IMR-90 (cell line): ENCODE data around the gene USP36. TPM values are rescaled to one million over a fixed set of nuclear protein-coding genes. Genes with fewer than 3 reads are reported as not detected.

ENCODE experiments used
- ATAC-seq: fragments of 200-7000 bp; cut with Tn5 transposase; 2 replicates; pipeline ENCODE4 v1.9.1; 2020; ENCODE audit warnings: low read depth, mild to moderate bottlenecking, moderate library complexity
- BruUV-seq: library from RNA; stranded (reverse); fragments of 400-500 nt; replicated peaks from 2 replicates; lab custom pipeline; 2021; lab: Mats Ljungman, UMichigan
- CTCF ChIA-PET: fragments of 300-600 bp; formaldehyde crosslinking; extraction: SDS; loops from one replicate; lab custom pipeline; 2021; ENCODE audit warnings: antibody characterized with exemption; lab: Yijun Ruan, JAX
- POLR2A ChIA-PET: fragments of 300-600 bp; sonication (Branson Sonifier 250); formaldehyde crosslinking; loops from one replicate; lab custom pipeline; 2022; ENCODE audit warnings: antibody characterized with exemption; ENCODE audit not compliant: unreplicated experiment; lab: Charles Lee
- DNase-seq: peaks from one replicate; pipeline ENCODE4 v3.0.0; 2013
- H2AFZ ChIP-seq: replicated peaks from 2 replicates; pipeline ENCODE3; 2013; ENCODE audit warnings: low read length, mild to moderate bottlenecking; ENCODE audit not compliant: poor library complexity
- H2AK5ac ChIP-seq: 2 replicates; pipeline ENCODE4 v1.6.1; 2013; ENCODE audit warnings: low read depth, low read length, inconsistent platforms
- H2AK9ac ChIP-seq: replicated peaks from 2 replicates; pipeline ENCODE3; 2013; ENCODE audit warnings: mild to moderate bottlenecking, low read depth, low read length, moderate library complexity; ENCODE audit not compliant: poor library complexity
- H2BK120ac ChIP-seq: 2 replicates; pipeline ENCODE4 v1.6.1; 2013; ENCODE audit warnings: low read depth, low read length, inconsistent platforms
- H2BK15ac ChIP-seq: 3 replicates; pipeline ENCODE4 v1.6.1; 2013; ENCODE audit warnings: low read depth, low read length, inconsistent platforms
- H2BK20ac ChIP-seq: 2 replicates; pipeline ENCODE4 v1.6.1; 2013; ENCODE audit warnings: low read depth, mild to moderate bottlenecking, inconsistent platforms, low read length, moderate library complexity
- H2BK5ac ChIP-seq: 2 replicates; pipeline ENCODE4 v1.6.1; 2013; ENCODE audit warnings: mild to moderate bottlenecking, low read depth, low read length, inconsistent platforms; ENCODE audit not compliant: poor library complexity, severe bottlenecking
- H3K14ac ChIP-seq: replicated peaks from 2 replicates; pipeline ENCODE4 v1.6.1; 2013; ENCODE audit warnings: low read depth, low read length, inconsistent platforms
- H3K18ac ChIP-seq: 2 replicates; pipeline ENCODE4 v1.6.1; 2013; ENCODE audit warnings: low read depth, low read length, control low read depth
- H3K23ac ChIP-seq: 2 replicates; pipeline ENCODE4 v1.6.1; 2013; ENCODE audit warnings: low read depth, low read length, inconsistent platforms
- H3K27ac ChIP-seq: 2 replicates; pipeline ENCODE4 v1.5.1; 2013; ENCODE audit warnings: mild to moderate bottlenecking, control low read depth, low read length; ENCODE audit not compliant: insufficient read depth
- H3K27me3 ChIP-seq: 2 replicates; pipeline ENCODE4 v1.6.1; 2013; ENCODE audit warnings: low read length; ENCODE audit not compliant: control insufficient read depth, insufficient read depth
- H3K36me3 ChIP-seq: 2 replicates; pipeline ENCODE4 v1.6.1; 2013; ENCODE audit warnings: low read length, mixed read lengths; ENCODE audit not compliant: control insufficient read depth, insufficient read depth
- H3K4ac ChIP-seq: 2 replicates; pipeline ENCODE4 v1.6.1; 2013; ENCODE audit warnings: low read depth, low read length, inconsistent platforms
- H3K4me1 ChIP-seq: 2 replicates; pipeline ENCODE4 v1.6.1; 2013; ENCODE audit warnings: low read length, mixed read lengths; ENCODE audit not compliant: control insufficient read depth, insufficient read depth
- H3K4me2 ChIP-seq: 2 replicates; pipeline ENCODE4 v1.6.1; 2013; ENCODE audit warnings: low read depth, mild to moderate bottlenecking, control low read depth, low read length, moderate library complexity
- H3K4me3 ChIP-seq: 2 replicates; pipeline ENCODE4 v1.5.1; 2013; ENCODE audit warnings: low read depth, mild to moderate bottlenecking, control low read depth, low read length, moderate library complexity; ENCODE audit not compliant: insufficient read depth
- H3K56ac ChIP-seq: 2 replicates; pipeline ENCODE4 v1.6.1; 2013; ENCODE audit warnings: low read length, inconsistent platforms; ENCODE audit not compliant: insufficient read depth; ENCODE audit errors: extremely low read depth
- H3K79me1 ChIP-seq, 2 experiments: 2 replicates each; pipeline ENCODE4 v1.6.1; 2013; ENCODE audit warnings: low read length in 2 of 2, inconsistent platforms in 1 of 2, low read depth in 1 of 2
- H3K9ac ChIP-seq: 2 replicates; pipeline ENCODE4 v1.6.1; 2013; ENCODE audit warnings: low read depth, low read length, control low read depth
- H3K9me1 ChIP-seq: 2 replicates; pipeline ENCODE4 v1.6.1; 2013; ENCODE audit warnings: low read length, inconsistent platforms; ENCODE audit not compliant: insufficient read depth
- H3K9me3 ChIP-seq: 2 replicates; pipeline ENCODE4 v1.6.1; 2013; ENCODE audit warnings: low read length; ENCODE audit not compliant: control insufficient read depth, insufficient read depth
- H4K20me1 ChIP-seq: 2 replicates; pipeline ENCODE4 v1.6.1; 2013; ENCODE audit warnings: low read length, inconsistent platforms; ENCODE audit not compliant: insufficient read depth
- H4K5ac ChIP-seq: 2 replicates; pipeline ENCODE4 v1.6.1; 2013; ENCODE audit warnings: mild to moderate bottlenecking, low read depth, low read length, control low read depth
- H4K8ac ChIP-seq, 2 experiments: 2 replicates each; pipeline ENCODE4 v1.6.1; 2013; ENCODE audit warnings: low read depth in 2 of 2, low read length in 2 of 2, control low read depth in 1 of 2, inconsistent platforms in 1 of 2
- H4K91ac ChIP-seq: 2 replicates; pipeline ENCODE4 v1.6.1; 2013; ENCODE audit warnings: low read depth, low read length, inconsistent platforms; ENCODE audit not compliant: insufficient read depth
- BHLHE40 ChIP-seq: fragments of 150-350 bp; IDR thresholded peaks from 2 replicates; pipeline ENCODE4 v1.6.1; 2016; ENCODE audit warnings: mild to moderate bottlenecking, low read depth, low read length
- CEBPB ChIP-seq: IDR thresholded peaks from 2 replicates; pipeline ENCODE4 v1.6.1; 2012; ENCODE audit warnings: low read depth, low read length, improper control_type of control experiment
- CHD1 ChIP-seq: IDR thresholded peaks from 2 replicates; pipeline ENCODE4 v1.6.1; 2012; ENCODE audit warnings: low read depth, low read length, improper control_type of control experiment
- ELK1 ChIP-seq: fragments of 150-350 bp; IDR thresholded peaks from 2 replicates; pipeline ENCODE4 v1.6.1; 2016; ENCODE audit warnings: low read depth, mild to moderate bottlenecking, low read length, moderate library complexity, borderline replicate concordance
- FOS ChIP-seq: fragments of 150-350 bp; IDR thresholded peaks from 2 replicates; pipeline ENCODE4 v1.6.1; 2016; ENCODE audit warnings: low read depth, low read length
- MAFK ChIP-seq: IDR thresholded peaks from 2 replicates; pipeline ENCODE4 v1.6.1; 2012; ENCODE audit warnings: low read depth, low read length, improper control_type of control experiment
- MAZ ChIP-seq: IDR thresholded peaks from 2 replicates; pipeline ENCODE4 v1.6.1; 2012; ENCODE audit warnings: low read depth, mild to moderate bottlenecking, low read length, improper control_type of control experiment, moderate library complexity, borderline replicate concordance
- MXI1 ChIP-seq: IDR thresholded peaks from 2 replicates; pipeline ENCODE4 v1.6.1; 2012; ENCODE audit warnings: low read depth, mild to moderate bottlenecking, low read length, moderate library complexity, borderline replicate concordance
- NFE2L2 ChIP-seq: fragments of 150-350 bp; IDR thresholded peaks from 2 replicates; pipeline ENCODE4 v1.6.1; 2016; ENCODE audit warnings: low read depth, mild to moderate bottlenecking, low read length
- POLR2A ChIP-seq: IDR thresholded peaks from 2 replicates; pipeline ENCODE4 v1.6.1; 2012; ENCODE audit warnings: mild to moderate bottlenecking, low read depth, low read length
- RAD21 ChIP-seq: IDR thresholded peaks from 2 replicates; pipeline ENCODE4 v1.6.1; 2012; ENCODE audit warnings: low read length, improper control_type of control experiment
- RCOR1 ChIP-seq: IDR thresholded peaks from 2 replicates; pipeline ENCODE4 v1.6.1; 2012; ENCODE audit warnings: mild to moderate bottlenecking, low read length, improper control_type of control experiment; ENCODE audit not compliant: insufficient replicate concordance
- RFX5 ChIP-seq: IDR thresholded peaks from 2 replicates; pipeline ENCODE4 v1.8.0; 2012; ENCODE audit warnings: low read depth, mild to moderate bottlenecking, low read length, moderate library complexity
- SMC3 ChIP-seq: fragments of 150-350 bp; IDR thresholded peaks from 2 replicates; pipeline ENCODE4 v1.6.1; 2016; ENCODE audit warnings: low read depth, mild to moderate bottlenecking, antibody characterized with exemption, low read length, moderate library complexity
- USF2 ChIP-seq: fragments of 150-350 bp; IDR thresholded peaks from 2 replicates; pipeline ENCODE4 v1.6.1; 2017; ENCODE audit warnings: mild to moderate bottlenecking, antibody characterized with exemption, low read length, low read depth
- WGBS, 2 experiments: methylation state at CpG; one replicate each; pipeline versions ENCODE4 v1.1.5 to v1.1.7; 2013; ENCODE audit warnings: missing lambda C conversion rate in 2 of 2; ENCODE audit not compliant: insufficient read length in 1 of 2; ENCODE audit errors: extremely low coverage in 2 of 2; 5-methylcytosine and 5-hydroxymethylcytosine counted together
- dilution Hi-C: fragments of 300-500 bp; cut with HindIII; formaldehyde crosslinking; loops from one replicate; pipeline ENCODE4 v1.14.3; 2018; ENCODE audit warnings: low sequenced_read_pairs; ENCODE audit not compliant: unreplicated experiment
- in situ Hi-C: fragments of 300-500 bp; cut with MboI; formaldehyde crosslinking; loops from 3 replicates; pipeline ENCODE4 v1.14.3; 2019; ENCODE audit warnings: low sequenced_read_pairs, inconsistent platforms, mixed read lengths
- intact Hi-C: fragments of 100-400 bp; cut with micrococcal nuclease; formaldehyde crosslinking; loops from 2 replicates; pipeline ENCODE4 v1.10.0; 2022
- polyA plus RNA-seq, 3 experiments: library from polyadenylated mRNA; depleted of rRNA; stranded (reverse); fragments of >200 nt; gene quantifications; 2 replicates each; pipeline ENCODE4 v1.2.3, GENCODE V29; 2012; ENCODE audit warnings: low replicate concordance in 1 of 3
- total RNA-seq: library from RNA; depleted of rRNA; stranded (reverse); fragments of >200 nt; gene quantifications from 2 replicates; pipeline ENCODE4 v1.2.3, GENCODE V29; 2012

Gene USP36
- total and polyA plus RNA-seq, 2 of the 4 experiments (the other 2 are of a cell fraction) = 30.6 to 38.3 TPM

GRCh38 chr17:78834571-78834970 lies 6.0 kb downstream of the USP36 start:
- intact Hi-C loops (no loop called here), in situ Hi-C loops (no loop called here), dilution Hi-C loops (no loop called here)
- H3K9ac ChIP-seq = no peak overlapping the region
- ATAC-seq (no peak), DNase-seq (no peak)
- H2BK20ac ChIP-seq = no peak overlapping the region
- no peak overlapping the region for H2BK15ac ChIP-seq
- H3K23ac ChIP-seq = no peak overlapping the region
- H2BK120ac ChIP-seq = no peak overlapping the region
- no peak overlapping the region for H2AFZ ChIP-seq
- no peak overlapping the region for H3K56ac ChIP-seq
- POLR2A ChIA-PET = no interaction called here
- no peak overlapping the region for H3K27ac ChIP-seq
- no peak overlapping the region for H4K5ac ChIP-seq
- H4K20me1 ChIP-seq = peaks cover 50% of the 10 kb centered on the region
- TF ChIP-seq CEBPB = no peak
- no peak for TF ChIP-seq BHLHE40
- TF ChIP-seq USF2 = no peak
- TF ChIP-seq MXI1 = no peak
- TF ChIP-seq RCOR1 = no peak
- TF ChIP-seq NFE2L2 = no peak
- no peak for TF ChIP-seq ELK1
- TF ChIP-seq CHD1 = no peak
- TF ChIP-seq MAFK = no peak
- TF ChIP-seq SMC3 = no peak
- TF ChIP-seq MAZ = no peak
- TF ChIP-seq FOS = no peak
- no peak for TF ChIP-seq RFX5
- no peak for TF ChIP-seq POLR2A
- TF ChIP-seq RAD21 = no peak
- no peak overlapping the region for H3K4me3 ChIP-seq
- H3K14ac ChIP-seq = no peak overlapping the region
- no peak overlapping the region for H3K18ac ChIP-seq
- H3K9me1 ChIP-seq = peaks cover 8% of the 10 kb centered on the region
- no peaks in the 10 kb centered on the region for H3K9me3 ChIP-seq
- no peaks in the 10 kb centered on the region for H3K27me3 ChIP-seq
- no peak overlapping the region for H2AK9ac ChIP-seq
- no peak overlapping the region for H2BK5ac ChIP-seq
- H3K4me2 ChIP-seq = no peak overlapping the region
- H4K8ac ChIP-seq = no peak overlapping the region
- peaks cover 56% of the 10 kb centered on the region for H3K36me3 ChIP-seq
- no peak overlapping the region for H3K4ac ChIP-seq
- H3K4me1 ChIP-seq = peaks cover 7% of the 10 kb centered on the region
- no peak overlapping the region for H2AK5ac ChIP-seq
- no peak overlapping the region for H4K91ac ChIP-seq
- no TSS peak for BruUV-seq
- 100% methylated on average over 1 of the region's 8 CpGs; no CpG with 5 or more reads in 1 of the 2 experiments for WGBS, 2 experiments
- CTCF ChIA-PET = no interaction called here
- peaks cover 33 to 66% of the 10 kb centered on the region in 2 experiments for H3K79me1 ChIP-seq
